Liver (tissue), 9 donors: Measurements from ENCODE around the gene KRTAP22-2. TPM values are rescaled to one million over a fixed set of nuclear protein-coding genes. Genes with fewer than 3 reads are reported as not detected.

Source experiments
- DNase-seq: peaks from one replicate; pipeline ENCODE4 v3.0.0-alpha.2; 2017; ENCODE audit warnings: low spot score
- H3K27ac ChIP-seq, 2 donors: one replicate each; pipeline ENCODE4 v1.7.0; 2013; ENCODE audit warnings: inconsistent platforms in 2 of 2, low read length in 2 of 2, control low read depth in 1 of 2, low read depth in 1 of 2, mild to moderate bottlenecking in 1 of 2
- H3K27me3 ChIP-seq, 4 donors: one replicate each; pipeline versions ENCODE4 v1.6.1 to v1.7.0; 2013; ENCODE audit warnings: low read length in 3 of 4, inconsistent platforms in 1 of 4, mild to moderate bottlenecking in 1 of 4, moderate library complexity in 1 of 4; ENCODE audit not compliant: control insufficient read depth in 4 of 4, insufficient read depth in 4 of 4
- H3K36me3 ChIP-seq, 4 donors: one replicate each; pipeline versions ENCODE4 v1.6.1 to v1.7.0; 2013; ENCODE audit warnings: low read length in 3 of 4, mild to moderate bottlenecking in 3 of 4, low read depth in 1 of 4, moderate library complexity in 1 of 4; ENCODE audit not compliant: control insufficient read depth in 4 of 4, insufficient read depth in 3 of 4
- H3K4me1 ChIP-seq, 4 donors: one replicate each; pipeline versions ENCODE4 v1.6.1 to v1.7.0; 2013; ENCODE audit warnings: low read length in 3 of 4, mild to moderate bottlenecking in 3 of 4, moderate library complexity in 1 of 4; ENCODE audit not compliant: control insufficient read depth in 4 of 4, insufficient read depth in 4 of 4
- H3K4me3 ChIP-seq, 3 donors: one replicate each; pipeline versions ENCODE4 v1.6.1 to v1.7.0; 2013; ENCODE audit warnings: low read length in 3 of 3, control low read depth in 1 of 3, low read depth in 1 of 3, mild to moderate bottlenecking in 1 of 3
- H3K9ac ChIP-seq, 2 donors: one replicate each; pipeline ENCODE4 v1.7.0; 2013; ENCODE audit warnings: low read length in 2 of 2, mild to moderate bottlenecking in 2 of 2, moderate library complexity in 2 of 2, control low read depth in 1 of 2, low read depth in 1 of 2
- H3K9me3 ChIP-seq, 4 donors: one replicate each; pipeline versions ENCODE4 v1.6.1 to v1.7.0; 2013; ENCODE audit warnings: low read length in 3 of 4; ENCODE audit not compliant: control insufficient read depth in 4 of 4
- ATF3 ChIP-seq: IDR thresholded peaks from 2 replicates; pipeline ENCODE4 v1.6.1; 2016; ENCODE audit warnings: antibody characterized with exemption
- EGR1 ChIP-seq, 2 donors: IDR thresholded peaks; 2 replicates each; pipeline ENCODE4 v1.6.1; 2016 to 2018; ENCODE audit warnings: antibody characterized with exemption in 2 of 2, low read depth in 2 of 2
- FOXA1 ChIP-seq: IDR thresholded peaks from 2 replicates; pipeline ENCODE4 v1.6.1; 2016; ENCODE audit warnings: antibody characterized with exemption
- FOXA2 ChIP-seq: IDR thresholded peaks from 2 replicates; pipeline ENCODE4 v1.6.1; 2016; ENCODE audit warnings: antibody characterized with exemption
- GABPA ChIP-seq, 2 donors: IDR thresholded peaks in 1 of 2; conservative IDR thresholded peaks in 1 of 2; 2 replicates each; pipeline ENCODE4 v1.6.1; 2016; ENCODE audit warnings: antibody characterized with exemption in 2 of 2, mild to moderate bottlenecking in 1 of 2, moderate library complexity in 1 of 2
- HNF4A ChIP-seq, 2 donors: conservative IDR thresholded peaks; 2 replicates each; pipeline ENCODE4 v1.6.1; 2016; ENCODE audit warnings: antibody characterized with exemption in 2 of 2, mild to moderate bottlenecking in 2 of 2
- HNF4G ChIP-seq: IDR thresholded peaks from 2 replicates; pipeline ENCODE4 v1.6.1; 2016; ENCODE audit warnings: antibody characterized with exemption
- JUND ChIP-seq, 2 donors: IDR thresholded peaks; 2 replicates each; pipeline ENCODE4 v1.6.1; 2016; ENCODE audit warnings: antibody characterized with exemption in 2 of 2
- NR2F2 ChIP-seq: IDR thresholded peaks from 2 replicates; pipeline ENCODE4 v1.6.1; 2016; ENCODE audit warnings: antibody characterized with exemption
- RAD21 ChIP-seq, 2 donors: IDR thresholded peaks; 2 replicates each; pipeline ENCODE4 v1.6.1; 2016; ENCODE audit warnings: antibody characterized with exemption in 2 of 2, mild to moderate bottlenecking in 2 of 2
- REST ChIP-seq: IDR thresholded peaks from 2 replicates; pipeline ENCODE4 v1.6.1; 2016; ENCODE audit warnings: antibody characterized with exemption, mild to moderate bottlenecking
- RXRA ChIP-seq, 2 donors: IDR thresholded peaks; 2 replicates each; pipeline ENCODE4 v1.6.1; 2017 to 2018; ENCODE audit warnings: antibody characterized with exemption in 2 of 2, mild to moderate bottlenecking in 1 of 2
- SP1 ChIP-seq: IDR thresholded peaks from 2 replicates; pipeline ENCODE4 v1.6.1; 2018; ENCODE audit warnings: antibody characterized with exemption, mild to moderate bottlenecking
- TAF1 ChIP-seq: conservative IDR thresholded peaks from 2 replicates; pipeline ENCODE4 v1.6.1; 2016; ENCODE audit warnings: antibody characterized with exemption, mild to moderate bottlenecking
- YY1 ChIP-seq: IDR thresholded peaks from 2 replicates; pipeline ENCODE4 v1.6.1; 2016; ENCODE audit warnings: antibody characterized with exemption, mild to moderate bottlenecking
- WGBS: extraction: QIAGEN DNeasy Blood & Tissue Kit; methylation state at CpG from one replicate; pipeline ENCODE4 v1.1.7; 2013; 5-methylcytosine and 5-hydroxymethylcytosine counted together
- polyA plus RNA-seq, 2 donors: library from polyadenylated mRNA; stranded (reverse) in 1 of 2; unstranded in 1 of 2; fragments of 200-250 nt in 1 of 2; fragments of >200 nt in 1 of 2; fragmentation: Nextera tagmentation in 1 of 2; extraction: Ambion mirVana in 1 of 2; gene quantifications; one replicate each; pipeline versions ENCODE4 v1.2.1 to v1.2.3, GENCODE V29; 2013 to 2015
- total RNA-seq, 2 donors: library from RNA; depleted of rRNA; stranded (reverse); fragments of >200 nt; gene quantifications; one replicate each; pipeline ENCODE4 v1.2.3, GENCODE V29; 2014
- TF ChIP-seq, protein P1 (sequence below): IDR thresholded peaks from 2 replicates; pipeline ENCODE4 v1.6.1; 2016; ENCODE audit warnings: antibody characterized with exemption
- TF ChIP-seq, protein P2 (sequence below): fragments of 150-350 bp; IDR thresholded peaks from 2 replicates; pipeline ENCODE4 v1.5.1; 2017; ENCODE audit warnings: improper control_type of control experiment, low read depth, low read length; ENCODE audit not compliant: missing input control
- TF ChIP-seq, protein P3 (sequence below): IDR thresholded peaks from 2 replicates; pipeline ENCODE4 v1.6.1; 2016; ENCODE audit warnings: antibody characterized with exemption
- donor health status: healthy.
- donor health status: healthy.
- donor health status: healthy.
- donor health status: healthy.
- donor health status: healthy.

Gene KRTAP22-2
- total and polyA plus RNA-seq, 4 donors = not detected

- TF ChIP-seq JUND (IDR thresholded peaks at IDR 0.05) = no peak
These were observed 44.7 kb upstream of the KRTAP22-2 start, which contains the start of gene KRTAP20-2 (continued) for GRCh38 chr21:30634906-30635305.

- WGBS = 35% methylated on average over 1 of the region's 1 CpG
- no peak overlapping the region for H3K9ac ChIP-seq
- H3K4me1 ChIP-seq = no peaks in the 10 kb centered on the region
- no peak overlapping the region for H3K27ac ChIP-seq
- no peaks in the 10 kb centered on the region for H3K27me3 ChIP-seq
- no peak overlapping the region for H3K4me3 ChIP-seq
- TF ChIP-seq NR2F2 (no peak), YY1 (no peak), TAF1 (no peak), RAD21 (IDR thresholded peaks at IDR 0.05) (no peak), ATF3 (no peak), SP1 (no peak), JUND (IDR thresholded peaks at IDR 0.05) (no peak)
- TF ChIP-seq, protein P1, sequence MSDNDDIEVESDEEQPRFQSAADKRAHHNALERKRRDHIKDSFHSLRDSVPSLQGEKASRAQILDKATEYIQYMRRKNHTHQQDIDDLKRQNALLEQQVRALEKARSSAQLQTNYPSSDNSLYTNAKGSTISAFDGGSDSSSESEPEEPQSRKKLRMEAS = no peak
- TF ChIP-seq, protein P2, sequence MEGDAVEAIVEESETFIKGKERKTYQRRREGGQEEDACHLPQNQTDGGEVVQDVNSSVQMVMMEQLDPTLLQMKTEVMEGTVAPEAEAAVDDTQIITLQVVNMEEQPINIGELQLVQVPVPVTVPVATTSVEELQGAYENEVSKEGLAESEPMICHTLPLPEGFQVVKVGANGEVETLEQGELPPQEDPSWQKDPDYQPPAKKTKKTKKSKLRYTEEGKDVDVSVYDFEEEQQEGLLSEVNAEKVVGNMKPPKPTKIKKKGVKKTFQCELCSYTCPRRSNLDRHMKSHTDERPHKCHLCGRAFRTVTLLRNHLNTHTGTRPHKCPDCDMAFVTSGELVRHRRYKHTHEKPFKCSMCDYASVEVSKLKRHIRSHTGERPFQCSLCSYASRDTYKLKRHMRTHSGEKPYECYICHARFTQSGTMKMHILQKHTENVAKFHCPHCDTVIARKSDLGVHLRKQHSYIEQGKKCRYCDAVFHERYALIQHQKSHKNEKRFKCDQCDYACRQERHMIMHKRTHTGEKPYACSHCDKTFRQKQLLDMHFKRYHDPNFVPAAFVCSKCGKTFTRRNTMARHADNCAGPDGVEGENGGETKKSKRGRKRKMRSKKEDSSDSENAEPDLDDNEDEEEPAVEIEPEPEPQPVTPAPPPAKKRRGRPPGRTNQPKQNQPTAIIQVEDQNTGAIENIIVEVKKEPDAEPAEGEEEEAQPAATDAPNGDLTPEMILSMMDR = no peak
- DNase-seq = no peak
- H3K36me3 ChIP-seq = no peaks in the 10 kb centered on the region
- no peaks in the 10 kb centered on the region for H3K9me3 ChIP-seq
These were observed 39.0 kb upstream of the KRTAP22-2 start for GRCh38 chr21:30629200-30629599.

DNA sequence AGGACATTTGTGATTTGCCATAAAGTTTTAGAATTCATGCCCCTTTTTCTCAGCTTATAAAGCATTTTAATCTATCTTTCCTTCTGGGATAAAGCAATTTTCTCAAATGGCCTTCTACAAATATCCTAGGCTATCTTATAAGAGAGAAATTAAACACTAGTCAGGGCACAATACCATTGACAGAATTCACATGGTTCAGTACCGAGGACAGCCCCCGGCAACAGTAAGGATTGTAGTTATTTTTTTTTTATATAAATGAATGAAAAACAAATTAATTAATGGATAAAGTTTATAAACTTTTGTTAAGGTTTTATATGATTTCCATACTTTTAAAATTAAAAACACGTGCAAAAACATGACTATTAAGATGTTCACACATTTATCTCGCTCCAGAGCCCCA, 37.9 kb upstream of the KRTAP22-2 start:
- Histone ChIP-seq H3K27ac (no peak overlapping the region), H3K36me3 (no peaks in the 10 kb centered on the region), H3K27me3 (no peaks in the 10 kb centered on the region), H3K9me3 (no peaks in the 10 kb centered on the region), H3K4me3 (no peak overlapping the region), H3K9ac (no peak overlapping the region), H3K4me1 (no peaks in the 10 kb centered on the region)
- no peak for TF ChIP-seq JUND (IDR thresholded peaks at IDR 0.05)
- no peak for TF ChIP-seq RAD21 (IDR thresholded peaks at IDR 0.05)
- no peak for TF ChIP-seq SP1
- no peak for TF ChIP-seq YY1
- TF ChIP-seq TAF1 = no peak
- no peak for TF ChIP-seq REST
- no peak for TF ChIP-seq RXRA (IDR thresholded peaks at IDR 0.05)
- TF ChIP-seq EGR1 (IDR thresholded peaks at IDR 0.05; ENCODE audit: low read depth in 2 of 2) = no peak
- TF ChIP-seq, protein P1 = no peak
- TF ChIP-seq, protein P2 = no peak
- TF ChIP-seq HNF4A (conservative IDR thresholded peaks at IDR 0.05) = no peak
- TF ChIP-seq HNF4G = no peak
- no peak for TF ChIP-seq GABPA (IDR thresholded peaks at IDR 0.05 in 1 of 2, conservative IDR thresholded peaks at IDR 0.05 in 1 of 2)
- TF ChIP-seq FOXA2 = no peak
- no peak for TF ChIP-seq ATF3
- no peak for TF ChIP-seq NR2F2
- no peak for TF ChIP-seq FOXA1
- TF ChIP-seq, protein P3, sequence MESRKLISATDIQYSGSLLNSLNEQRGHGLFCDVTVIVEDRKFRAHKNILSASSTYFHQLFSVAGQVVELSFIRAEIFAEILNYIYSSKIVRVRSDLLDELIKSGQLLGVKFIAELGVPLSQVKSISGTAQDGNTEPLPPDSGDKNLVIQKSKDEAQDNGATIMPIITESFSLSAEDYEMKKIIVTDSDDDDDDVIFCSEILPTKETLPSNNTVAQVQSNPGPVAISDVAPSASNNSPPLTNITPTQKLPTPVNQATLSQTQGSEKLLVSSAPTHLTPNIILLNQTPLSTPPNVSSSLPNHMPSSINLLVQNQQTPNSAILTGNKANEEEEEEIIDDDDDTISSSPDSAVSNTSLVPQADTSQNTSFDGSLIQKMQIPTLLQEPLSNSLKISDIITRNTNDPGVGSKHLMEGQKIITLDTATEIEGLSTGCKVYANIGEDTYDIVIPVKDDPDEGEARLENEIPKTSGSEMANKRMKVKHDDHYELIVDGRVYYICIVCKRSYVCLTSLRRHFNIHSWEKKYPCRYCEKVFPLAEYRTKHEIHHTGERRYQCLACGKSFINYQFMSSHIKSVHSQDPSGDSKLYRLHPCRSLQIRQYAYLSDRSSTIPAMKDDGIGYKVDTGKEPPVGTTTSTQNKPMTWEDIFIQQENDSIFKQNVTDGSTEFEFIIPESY = no peak
- 59% methylated on average over 4 of the region's 4 CpGs for WGBS
- no peak for DNase-seq
